Heart left ventricle (tissue), 16 donors: ENCODE measurements around the gene TGM4. TPM values are rescaled to one million over a fixed set of nuclear protein-coding genes. Genes with fewer than 3 reads are reported as not detected.
"Not testable (repeated sequence)": the region's sequence is repeated elsewhere in the genome, so short reads cannot be mapped to it uniquely, and the experiment has no call there.

Experiments used
- ATAC-seq, 4 donors: fragments of 200-7000 bp; cut with Tn5 transposase; one replicate each; pipeline ENCODE4 v1.9.1; 2020 to 2022; ENCODE audit warnings: moderate library complexity in 4 of 4, mild to moderate bottlenecking in 3 of 4, moderate number of reproducible peaks in 1 of 4
- DNase-seq, 5 donors: peaks; one replicate each; pipeline ENCODE4 v3.0.0-alpha.2; 2020
- H3K27ac ChIP-seq, 12 donors: fragments of 200-600 bp; sonication (generic) in 4 of 12; one replicate each; pipeline versions ENCODE4 v1.5.0 to v1.8.0; 2016 to 2022; ENCODE audit warnings: mild to moderate bottlenecking in 2 of 12
- H3K27me3 ChIP-seq, 9 donors: fragments of 200-600 bp; sonication (generic) in 2 of 9; one replicate each; pipeline versions ENCODE4 v1.5.1 to v1.8.0; 2016 to 2022; ENCODE audit warnings: mild to moderate bottlenecking in 3 of 9
- H3K36me3 ChIP-seq, 9 donors: fragments of 200-600 bp; sonication (generic) in 2 of 9; one replicate each; pipeline versions ENCODE4 v1.5.0 to v1.8.0; 2018 to 2022; ENCODE audit warnings: mild to moderate bottlenecking in 2 of 9
- H3K4me1 ChIP-seq, 12 donors: fragments of 200-600 bp; sonication (generic) in 4 of 12; one replicate each; pipeline versions ENCODE4 v1.5.0 to v1.8.0; 2016 to 2022; ENCODE audit warnings: mild to moderate bottlenecking in 3 of 12
- H3K4me3 ChIP-seq, 12 donors: fragments of 200-600 bp; sonication (generic) in 4 of 12; one replicate each; pipeline versions ENCODE4 v1.5.0 to v1.8.0; 2017 to 2022; ENCODE audit warnings: mild to moderate bottlenecking in 9 of 12, moderate library complexity in 4 of 12
- H3K9me3 ChIP-seq, 12 donors: fragments of 200-600 bp; sonication (generic) in 4 of 12; one replicate each; pipeline versions ENCODE4 v1.5.0 to v1.8.0; 2016 to 2022; ENCODE audit warnings: mild to moderate bottlenecking in 1 of 12
- CTCF ChIP-seq, 12 donors: fragments of 200-600 bp; sonication (generic) in 4 of 12; IDR thresholded peaks; one replicate each; pipeline versions ENCODE4 v1.5.0 to v1.8.0; 2018 to 2022; ENCODE audit warnings: antibody characterized with exemption in 12 of 12, mild to moderate bottlenecking in 5 of 12
- POLR2A ChIP-seq, 2 donors: fragments of 450-650 bp; IDR thresholded peaks; one replicate each; pipeline ENCODE4 v1.6.1; 2017; ENCODE audit warnings: antibody characterized with exemption in 2 of 2, mild to moderate bottlenecking in 2 of 2, moderate library complexity in 2 of 2
- WGBS, 4 donors: extraction: QIAGEN DNeasy Blood & Tissue Kit in 2 of 4; methylation state at CpG; one replicate each; pipeline versions ENCODE4 v1.1.5 to v1.1.7; 2013 to 2018; 5-methylcytosine and 5-hydroxymethylcytosine counted together
- intact Hi-C, 10 donors: fragments of 100-400 bp; cut with DNase I; formaldehyde crosslinking; loops; one replicate each; pipeline versions ENCODE4 v1.11.1 to v1.14.2; 2022
- polyA plus RNA-seq, 2 donors: library from polyadenylated mRNA; stranded (reverse); fragments of 200-250 nt; gene quantifications; one replicate each; pipeline ENCODE4 v1.2.3, GENCODE V29; 2013
- total RNA-seq, 9 donors: library from RNA; depleted of rRNA in 2 of 9; stranded (reverse); fragments of >200 nt in 2 of 9; fragmentation: NEBNext Ultra II Directional in 3 of 9; extraction: Animal tissue kit (Norgen Biotek cat#: 25700) in 3 of 9; gene quantifications; one replicate each; pipeline versions ENCODE4 v1.1.0 to v1.2.4, GENCODE V29; 2016 to 2023
- donor health status: ischemic (EF 13 %, LVEDD 7.1; RV severe dilation, severe dysfunction).
- donor health status: healthy with polysubstance abuse.
- donor health status: DM: no; HTN: yes; CAD: no.
- donor health status: DM: no; HTN: no; CAD: no.
- donor health status: ischemic (EF 25% LVEDD 6.9; RV normal size, moderate dysfunction).
- donor health status: ischemic (EF 25% LVEDD 5.7; RV mildly dilated, moderate dysfunction).
- donor health status: healthy.
- donor health status: DM: yes; HTN: yes; CAD: no.
- donor health status: ischemic (EF 35%, LVEDD 5.7; RV mildly dilated, moderate dysfunction).
- donor health status: nonischemic (EF 11% LVEDD 7.7; RV severe dilation, severe dysfunction).
- donor health status: DM: yes; HTN: yes; CAD: no.
- donor health status: PGD.
- donor health status: ischemic (EF 29% LVEDD 5.4; RV normal size, mild dysfunction).
- donor health status: nonischemic (EF 23%, LVEDD 6.1; RV moderate dilation, normal function).

Gene TGM4
- total and polyA plus RNA-seq, 11 donors, result 0.66 TPM; not detected in 10

- Histone ChIP-seq H3K4me1 (peaks cover 0 to 15% (median 0%) of the 10 kb centered on the region in 12 donors), H3K9me3 (no peaks in the 10 kb centered on the region), H3K36me3 (peaks cover 0 to 38% (median 23%) of the 10 kb centered on the region in 9 donors), H3K27me3 (no peaks in the 10 kb centered on the region), H3K4me3 (no peak overlapping the region), H3K27ac (no peak overlapping the region)
- ATAC-seq, result no peak
- 94 to 100% (median 97%) methylated on average over 3 of the region's 3 CpGs for WGBS, 4 donors
- no peak for DNase-seq
- TF ChIP-seq POLR2A (IDR thresholded peaks at IDR 0.05), result no peak
- TF ChIP-seq CTCF (IDR thresholded peaks at IDR 0.05), result no peak
- intact Hi-C loops, result no loop called here
Observed at GRCh38 chr3:44948239-44948638, 73.8 kb downstream of the TGM4 start.

GRCh38 chr3:44949770-44950169, 75.4 kb downstream of the TGM4 start:
- H3K9me3 ChIP-seq, DNase-seq, ATAC-seq, H3K4me3 ChIP-seq, H3K27ac ChIP-seq, H3K27me3 ChIP-seq, intact Hi-C loops: not testable (repeated sequence)
- Histone ChIP-seq H3K4me1 (peaks cover 0 to 15% (median 0%) of the 10 kb centered on the region in 12 donors), H3K36me3 (peaks cover 0 to 29% (median 15%) of the 10 kb centered on the region in 9 donors)
- WGBS, 4 donors, result 97 to 100% (median 98%) methylated on average over 4 of the region's 4 CpGs

GRCh38 chr3:44950275-44950734, 75.9 kb downstream of the TGM4 start:
- WGBS, 4 donors, result 65 to 80% (median 75%) methylated on average over 2 of the region's 2 CpGs
- peaks cover 0 to 24% (median 10%) of the 10 kb centered on the region in 9 donors for H3K36me3 ChIP-seq
- H3K4me3 ChIP-seq, result no peak overlapping the region
- H3K27ac ChIP-seq, result no peak overlapping the region
- no peaks in the 10 kb centered on the region for H3K27me3 ChIP-seq
- H3K4me1 ChIP-seq, result peaks cover 0 to 15% (median 0%) of the 10 kb centered on the region in 12 donors
- DNase-seq, result no peak
- no peak for ATAC-seq
- intact Hi-C loops, result no loop called here
- TF ChIP-seq POLR2A (IDR thresholded peaks at IDR 0.05) (no peak), CTCF (IDR thresholded peaks at IDR 0.05) (no peak)
- no peaks in the 10 kb centered on the region for H3K9me3 ChIP-seq

GRCh38 chr3:44952689-44953088, 78.3 kb downstream of the TGM4 start:
- intact Hi-C loops, result no loop called here
- no peak for DNase-seq
- no peak overlapping the region for H3K4me3 ChIP-seq

GRCh38 chr3:44954304-44954703, 79.9 kb downstream of the TGM4 start:
- Histone ChIP-seq H3K27ac (no peak overlapping the region), H3K27me3 (no peaks in the 10 kb centered on the region), H3K4me3 (no peak overlapping the region), H3K4me1 (peaks cover 0 to 24% (median 3%) of the 10 kb centered on the region in 12 donors), H3K36me3 (peaks cover 0 to 47% (median 26%) of the 10 kb centered on the region in 9 donors), H3K9me3 (no peaks in the 10 kb centered on the region)
- TF ChIP-seq POLR2A (IDR thresholded peaks at IDR 0.05) (no peak), CTCF (IDR thresholded peaks at IDR 0.05) (no peak)
- DNase-seq, result no peak
- WGBS, 4 donors, result 91 to 95% (median 92%) methylated on average over 5 of the region's 5 CpGs
- intact Hi-C loops, result no loop called here
- no peak for ATAC-seq

More at GRCh38 chr3:44952689-44953088, 78.3 kb downstream of the TGM4 start:
- Histone ChIP-seq H3K4me1 (peaks cover 0 to 24% (median 3%) of the 10 kb centered on the region in 12 donors), H3K36me3 (peaks cover 0 to 32% (median 12%) of the 10 kb centered on the region in 9 donors), H3K9me3 (no peaks in the 10 kb centered on the region), H3K27me3 (no peaks in the 10 kb centered on the region), H3K27ac (no peak overlapping the region)
- TF ChIP-seq POLR2A (IDR thresholded peaks at IDR 0.05), result no peak
- no peak for ATAC-seq
- WGBS, 4 donors, result 94 to 99% (median 97%) methylated on average over 3 of the region's 3 CpGs
